Measurements from ENCODE around the gene BANF2. TPM values are rescaled to one million over a fixed set of nuclear protein-coding genes. Genes with fewer than 3 reads are reported as not detected.

Gene BANF2
- total and polyA plus RNA-seq, 2 experiments from 2014 or later = not detected

GRCh38 chr20:17657898-17658647 lies 41.7 kb upstream of the BANF2 start:
- Histone ChIP-seq H3K4me3 (no peak overlapping the region), H3F3A (replicated peaks; ENCODE audit: low read depth) (peaks cover 3% of the 10 kb centered on the region; the same call in 1 of the 2 replicates), H2AFZ (no peak overlapping the region), H3K27me3 (ENCODE audit: insufficient read depth) (no peaks in the 10 kb centered on the region), H3K4me2 (no peak overlapping the region), H3K9me2 (ENCODE audit: insufficient read depth) (no peaks in the 10 kb centered on the region), H3K4me1 (ENCODE audit: insufficient read depth) (peaks cover 23% of the 10 kb centered on the region), H3K27ac (ENCODE audit: low read depth) (peak overlapping the region; percentile 51; the same call in 1 of the 2 replicates), H4K20me1 (replicated peaks; ENCODE audit: insufficient read depth) (peaks cover 13% of the 10 kb centered on the region), H3K36me3 (ENCODE audit: insufficient read depth) (peaks cover 15% of the 10 kb centered on the region), H3K79me2 (replicated peaks; ENCODE audit: insufficient read depth) (peaks cover 82% of the 10 kb centered on the region)
- H3K9me3 Mint-ChIP-seq = peaks cover 28% of the 10 kb centered on the region
- peaks cover 66% of the 10 kb centered on the region for H3K36me3 Mint-ChIP-seq (ENCODE audit: low read depth)
- peaks cover 46% of the 10 kb centered on the region for H3K4me1 Mint-ChIP-seq
- TF ChIP-seq EZH2 (IDR thresholded peaks at IDR 0.05; ENCODE audit: low read depth, unreplicated experiment) = no peak
- TF ChIP-seq JUNB (IDR thresholded peaks at IDR 0.05; ENCODE audit: unreplicated experiment) = no peak
- no peak for TF ChIP-seq POLR2AphosphoS5 (IDR thresholded peaks at IDR 0.05; ENCODE audit: low read depth)
- ATAC-seq (no peak), DNase-seq (ENCODE audit: low spot score) (no peak)
- no peak overlapping the region for H3K4me3 Mint-ChIP-seq
- peaks cover 17% of the 10 kb centered on the region for H3K27me3 Mint-ChIP-seq (ENCODE audit: insufficient read depth, low read depth, poor library complexity)
- H3K27ac Mint-ChIP-seq = peak overlapping the region; percentile 51; the same call in 1 of the 2 replicates

GRCh38 chr20:17658648-17658993 lies 41.1 kb upstream of the BANF2 start:
- H3K4me1 ChIP-seq (ENCODE audit: insufficient read depth) = peaks cover 29% of the 10 kb centered on the region
- ATAC-seq (no peak), DNase-seq (ENCODE audit: low spot score) (no peak)
- H4K20me1 ChIP-seq (replicated peaks; ENCODE audit: insufficient read depth) = peaks cover 16% of the 10 kb centered on the region
- H2AFZ ChIP-seq = no peak overlapping the region
- peaks cover 28% of the 10 kb centered on the region for H3K9me3 Mint-ChIP-seq
- H3K27me3 ChIP-seq (ENCODE audit: insufficient read depth) = no peaks in the 10 kb centered on the region
- H3K4me3 Mint-ChIP-seq = no peak overlapping the region
- H3K36me3 Mint-ChIP-seq (ENCODE audit: low read depth) = peaks cover 64% of the 10 kb centered on the region
- no peak overlapping the region for H3K27ac ChIP-seq (ENCODE audit: low read depth)
- peaks cover 3% of the 10 kb centered on the region; the same call in 1 of the 2 replicates for H3F3A ChIP-seq (replicated peaks; ENCODE audit: low read depth)
- H3K36me3 ChIP-seq (ENCODE audit: insufficient read depth) = peaks cover 15% of the 10 kb centered on the region
- TF ChIP-seq ZNF462 (CRISPR knock-in tag; IDR thresholded peaks at IDR 0.05) (no peak), NANOG (IDR thresholded peaks at IDR 0.05; ENCODE audit: borderline replicate concordance) (no peak), CTCF (conservative IDR thresholded peaks at IDR 0.05; ENCODE audit: low read depth in 2 of 2) (no peak), CREB1 (CRISPR knock-in tag; IDR thresholded peaks at IDR 0.05; ENCODE audit: low read depth) (no peak), ZNF114 (CRISPR knock-in tag; IDR thresholded peaks at IDR 0.05) (no peak), EZH2 (IDR thresholded peaks at IDR 0.05; ENCODE audit: low read depth, unreplicated experiment) (no peak), EZH2phosphoT487 (IDR thresholded peaks at IDR 0.05; ENCODE audit: unreplicated experiment) (no peak), POLR2AphosphoS5 (IDR thresholded peaks at IDR 0.05; ENCODE audit: low read depth) (no peak), ZNF331 (CRISPR knock-in tag; IDR thresholded peaks at IDR 0.05; ENCODE audit: low read depth) (no peak), JUNB (IDR thresholded peaks at IDR 0.05; ENCODE audit: unreplicated experiment) (no peak), STAT1 (IDR thresholded peaks at IDR 0.05; ENCODE audit: unreplicated experiment) (no peak)
- H3K4me2 ChIP-seq = no peak overlapping the region
- peaks cover 82% of the 10 kb centered on the region for H3K79me2 ChIP-seq (replicated peaks; ENCODE audit: insufficient read depth)
- H3K9me2 ChIP-seq (ENCODE audit: insufficient read depth) = no peaks in the 10 kb centered on the region
- peaks cover 17% of the 10 kb centered on the region for H3K27me3 Mint-ChIP-seq (ENCODE audit: insufficient read depth, low read depth, poor library complexity)
- H3K27ac Mint-ChIP-seq = no peak overlapping the region
- no peak overlapping the region for H3K4me3 ChIP-seq
- H3K4me1 Mint-ChIP-seq = peaks cover 51% of the 10 kb centered on the region
